HG02642 (cell line): ENCODE data around the gene SPG21.
A peak's percentile ranks its signal among the peaks of the same experiment; 100 is the strongest.
"Not testable (repeated sequence)": the region's sequence is repeated elsewhere in the genome, so short reads cannot be mapped to it uniquely, and the experiment has no call there.

Source experiments
- ATAC-seq: cut with Tn5 transposase; IDR thresholded peaks from one replicate; pipeline ENCODE4 v1.9.1; 2021; ENCODE audit warnings: mild to moderate bottlenecking; ENCODE audit not compliant: unreplicated experiment, poor library complexity

The SPG21 gene, protein sequence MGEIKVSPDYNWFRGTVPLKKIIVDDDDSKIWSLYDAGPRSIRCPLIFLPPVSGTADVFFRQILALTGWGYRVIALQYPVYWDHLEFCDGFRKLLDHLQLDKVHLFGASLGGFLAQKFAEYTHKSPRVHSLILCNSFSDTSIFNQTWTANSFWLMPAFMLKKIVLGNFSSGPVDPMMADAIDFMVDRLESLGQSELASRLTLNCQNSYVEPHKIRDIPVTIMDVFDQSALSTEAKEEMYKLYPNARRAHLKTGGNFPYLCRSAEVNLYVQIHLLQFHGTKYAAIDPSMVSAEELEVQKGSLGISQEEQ

GRCh38 chr15:64989416-64990167 is at the start of gene SPG21:
TSS of gene SPG21 (minus strand) at chr15:64989914. CDS start at chr15:64983569, 6,345 bp downstream.
- peak; percentile 93 for ATAC-seq

DNA sequence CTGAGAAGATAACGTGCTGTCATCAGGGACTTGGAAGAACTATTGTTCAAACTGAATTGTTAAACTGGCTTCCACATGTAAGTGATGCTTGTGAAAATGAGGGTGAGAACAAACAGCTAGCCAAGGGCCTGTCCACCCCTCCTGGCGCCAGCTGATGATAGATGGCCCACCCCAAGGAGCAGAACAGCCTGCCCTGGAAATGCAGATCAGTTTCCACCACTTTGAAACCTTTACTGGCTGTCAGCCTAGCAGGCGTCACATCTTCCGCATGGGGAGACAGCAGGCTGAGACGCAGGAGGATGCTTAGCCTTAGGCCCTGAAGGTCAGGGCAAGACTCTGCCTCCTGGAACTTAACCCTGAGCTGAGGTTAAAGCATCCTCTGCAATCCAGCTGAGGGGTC is 49.1 kb upstream of the SPG21 start:
- no peak for ATAC-seq

DNA sequence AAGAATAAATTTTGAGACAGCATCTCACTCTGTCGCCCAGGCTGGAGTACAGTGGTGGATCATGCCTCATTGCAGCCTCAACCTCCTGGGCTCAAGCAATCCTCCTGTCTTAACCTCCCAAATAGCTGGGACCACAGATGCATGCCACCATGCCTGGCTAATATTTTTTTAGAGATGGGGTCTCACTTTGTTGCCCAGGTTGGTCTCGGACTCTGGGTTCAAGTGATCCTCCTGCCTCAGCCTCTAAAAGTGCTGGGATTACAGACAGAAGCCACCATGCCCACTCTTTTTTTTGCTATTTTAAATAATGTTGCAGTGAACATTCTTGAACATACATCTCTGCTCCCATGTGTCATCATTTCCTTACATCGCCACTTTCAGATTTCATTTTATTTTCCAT is 48.7 kb upstream of the SPG21 start:
- ATAC-seq: no peak

GRCh38 chr15:65037309-65037708 is 47.6 kb upstream of the SPG21 start:
- no peak for ATAC-seq

GRCh38 chr15:65034719-65035118 is 45.0 kb upstream of the SPG21 start:
- no peak for ATAC-seq

DNA sequence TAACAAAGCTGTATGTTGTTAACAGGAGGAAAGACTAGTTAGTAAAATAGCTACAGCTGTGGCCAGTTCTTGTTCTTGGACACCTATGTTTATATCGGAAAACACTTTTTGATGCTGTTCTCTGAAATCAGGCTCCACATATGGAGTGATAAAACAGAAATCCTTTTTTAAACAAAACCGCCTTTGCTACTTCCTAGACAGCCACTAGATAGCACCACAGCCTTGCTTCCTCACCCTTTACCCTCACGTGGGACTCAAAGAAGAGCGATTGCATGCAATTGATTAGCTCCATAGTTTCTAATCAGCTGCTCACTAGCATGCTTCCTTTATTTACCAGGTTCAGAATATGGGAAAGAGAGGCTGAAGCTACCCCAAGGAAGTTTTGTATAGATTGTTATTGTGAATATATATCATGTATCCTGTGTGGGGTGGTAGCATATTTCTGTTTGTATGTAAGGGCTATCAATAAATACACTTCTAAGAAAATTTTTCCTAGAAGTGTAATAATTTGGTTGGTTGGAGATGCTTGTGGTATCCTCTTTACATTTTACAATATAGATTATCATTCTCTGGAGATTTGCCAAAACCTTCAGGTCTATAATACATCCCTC is 44.0 kb upstream of the SPG21 start:
- ATAC-seq: no peak

GRCh38 chr15:65032801-65033537 is 43.3 kb upstream of the SPG21 start:
- no peak for ATAC-seq

GRCh38 chr15:65029736-65030208 is 40.1 kb upstream of the SPG21 start:
- ATAC-seq: no peak

- peak; percentile 85 for ATAC-seq
These were observed 39.4 kb upstream of the SPG21 start, which contains the start of gene MTFMT for GRCh38 chr15:65028921-65029735. TSS of gene MTFMT (minus strand) at chr15:65029639. CDS start at chr15:65029613, 26 bp downstream.

DNA sequence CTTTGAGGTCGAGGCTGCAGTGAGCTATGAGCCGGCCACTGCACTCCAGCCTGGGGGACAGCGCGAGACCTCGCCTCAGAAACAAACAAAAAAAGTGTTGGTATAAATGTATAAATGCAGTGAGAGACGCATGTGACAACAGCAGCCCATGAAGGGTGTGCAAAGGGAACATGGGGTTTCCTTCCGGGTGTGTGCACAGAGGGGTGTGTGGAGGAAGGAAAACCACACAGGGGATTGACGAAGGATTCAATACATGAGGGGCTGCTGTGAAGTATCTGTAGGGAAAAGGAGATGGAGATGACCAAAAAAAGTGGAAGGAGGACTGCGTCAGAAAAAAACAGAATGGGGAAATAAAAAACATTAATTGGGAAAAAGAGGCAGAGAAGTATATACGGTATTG is 38.6 kb upstream of the SPG21 start:
- no peak for ATAC-seq

DNA sequence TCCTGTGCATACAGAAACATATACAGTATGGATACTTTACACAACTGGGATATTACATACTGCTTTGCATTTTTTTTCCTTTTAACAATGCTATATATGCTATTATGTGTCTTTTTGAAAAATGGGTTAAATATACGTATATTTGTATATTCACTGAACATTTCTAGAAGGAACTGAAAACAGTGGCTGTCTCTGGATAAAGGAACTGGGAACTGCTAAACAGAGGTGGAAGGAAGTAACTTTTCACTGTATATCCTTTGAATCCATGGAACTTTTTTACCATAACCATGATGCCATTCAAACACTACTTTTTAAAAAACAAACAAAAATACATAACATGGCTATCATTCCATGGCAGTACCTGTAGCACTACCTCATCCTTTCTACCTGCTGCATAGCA is 37.9 kb upstream of the SPG21 start:
- no peak for ATAC-seq

GRCh38 chr15:65026756-65027155 is 37.0 kb upstream of the SPG21 start:
- no peak for ATAC-seq

DNA sequence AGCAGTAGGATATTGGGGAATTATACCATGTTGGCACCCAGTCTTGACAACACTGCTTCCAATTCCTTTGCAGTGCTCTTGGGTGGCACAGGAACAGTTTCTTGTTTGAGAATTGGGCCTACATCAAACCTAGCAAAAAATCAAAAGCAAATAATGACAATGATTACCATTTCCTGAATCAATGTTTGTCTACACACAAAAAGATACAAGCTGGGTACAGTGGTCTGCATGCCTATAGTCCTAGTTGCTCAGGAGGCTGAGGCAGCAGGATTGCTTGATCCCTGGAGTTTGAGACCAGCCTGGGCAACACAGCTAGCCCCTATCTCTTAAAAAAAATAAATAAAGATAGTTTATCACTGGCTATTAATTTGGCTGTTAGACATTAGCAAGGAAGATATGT is 31.8 kb upstream of the SPG21 start:
- no peak for ATAC-seq

DNA sequence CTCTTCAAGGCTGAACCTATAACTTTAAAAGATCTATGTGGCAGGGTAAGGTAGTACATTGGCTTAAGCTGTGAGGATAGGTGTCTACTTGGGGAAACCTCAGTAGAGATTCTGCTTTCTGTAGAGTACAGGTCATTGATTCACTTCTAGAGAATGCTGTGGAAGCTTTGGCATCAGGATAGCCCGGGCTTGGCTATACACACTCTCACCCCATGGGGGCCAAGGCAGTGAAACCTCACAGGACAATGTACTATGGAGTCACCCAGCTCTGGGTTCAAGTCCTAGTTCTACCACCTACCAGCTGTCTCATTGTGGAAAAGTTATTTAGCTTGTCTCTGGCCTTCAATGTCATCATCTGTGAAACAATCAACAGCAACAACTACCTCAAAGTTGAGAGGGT is 30.7 kb upstream of the SPG21 start:
- ATAC-seq: no peak

DNA sequence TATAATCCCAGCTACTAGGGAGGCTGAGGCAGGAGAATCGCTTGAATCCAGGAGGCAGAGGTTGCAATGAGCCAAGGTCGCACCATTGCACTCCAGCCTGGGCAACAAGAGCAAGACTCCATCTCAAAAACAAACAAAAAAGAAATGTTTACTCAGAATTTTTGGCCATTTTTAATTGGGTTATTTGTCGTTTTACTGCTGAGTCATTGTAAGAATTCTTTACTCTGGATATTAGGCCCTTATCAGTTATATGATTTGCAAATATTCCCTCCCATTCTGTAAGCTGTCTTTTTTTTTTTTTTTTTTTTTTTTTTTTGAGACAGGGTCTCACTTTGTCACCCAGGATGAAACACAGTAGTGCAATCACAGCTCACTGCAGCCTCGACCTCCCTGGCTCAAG is 21.5 kb upstream of the SPG21 start:
- not testable (repeated sequence) for ATAC-seq

GRCh38 chr15:65008983-65009382 is 19.3 kb upstream of the SPG21 start:
- ATAC-seq: no peak

GRCh38 chr15:65006876-65007275 is 17.2 kb upstream of the SPG21 start:
- ATAC-seq: no peak

GRCh38 chr15:65004993-65005392 is 15.3 kb upstream of the SPG21 start:
- no peak for ATAC-seq

DNA sequence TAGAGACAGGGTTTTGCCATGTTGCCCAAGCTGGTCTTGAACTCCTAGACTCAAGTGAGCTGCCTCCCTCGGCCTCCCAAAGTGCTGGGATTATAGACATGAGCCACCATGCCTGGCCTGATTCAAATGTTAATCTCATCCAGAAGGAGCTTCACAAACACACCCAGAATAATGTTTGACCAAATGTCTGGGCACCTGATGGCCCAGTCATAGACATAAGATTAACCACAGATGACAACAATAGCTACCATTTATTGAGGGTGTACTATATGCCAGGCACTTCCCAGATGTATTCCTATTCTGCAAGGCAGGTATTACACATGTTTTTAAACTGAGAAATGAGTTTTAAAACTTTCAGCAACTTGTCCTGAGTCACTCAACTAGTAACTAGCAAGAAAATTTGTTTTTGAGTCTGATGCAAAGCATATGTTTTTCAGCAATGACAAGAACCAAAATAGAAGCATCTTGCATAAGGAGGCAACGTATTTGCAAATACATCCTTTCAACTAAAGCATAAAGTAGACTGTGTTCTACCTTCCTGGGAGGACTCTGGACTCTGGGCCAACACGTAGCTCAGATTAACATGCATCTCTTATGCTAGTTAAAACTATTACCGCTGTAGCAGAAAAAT is 8.1 kb upstream of the SPG21 start:
- ATAC-seq: no peak
